Activated naive CD4-positive, alpha-beta T cell treated with anti-CD3 and anti-CD28 coated beads, Interleukin-2, amount 50 U/mL, for 72 hours (primary cell): ENCODE data around the gene ALOX5AP. TPM values are rescaled to one million over a fixed set of nuclear protein-coding genes. Genes with fewer than 3 reads are reported as not detected.

Experiments
- ATAC-seq, 2 donors: fragments of 150-1000 bp; cut with Tn5 transposase; 2 replicates each; pipeline ENCODE4 v1.10.0; 2021; ENCODE audit warnings: mild to moderate bottlenecking in 2 of 2, moderate library complexity in 2 of 2
- DNase-seq, 2 donors: peaks; one replicate each; pipeline ENCODE4 v3.0.0; 2021 to 2022; ENCODE audit warnings: low spot score in 2 of 2
- H3K27ac Mint-ChIP-seq, 2 donors: one replicate each; pipeline ENCODE4 v1.8.0; 2022; ENCODE audit warnings: mild to moderate bottlenecking in 2 of 2, mixed read lengths in 2 of 2
- H3K36me3 Mint-ChIP-seq, 2 donors: one replicate each; pipeline ENCODE4 v1.8.0; 2022; ENCODE audit warnings: mixed read lengths in 2 of 2
- H3K9me3 Mint-ChIP-seq, 2 donors: one replicate each; pipeline ENCODE4 v1.8.0; 2022; ENCODE audit warnings: mixed read lengths in 2 of 2
- total RNA-seq, 2 donors: library from RNA; stranded (reverse); gene quantifications; one replicate each; pipeline ENCODE4 v1.2.3, GENCODE V29; 2022

Gene ALOX5AP
- total RNA-seq, 2 donors from 2014 or later = 11.5 to 36.2 TPM

- ATAC-seq = peak; percentile 21 to 53
- Mint-ChIP-seq H3K27ac (peak overlapping the region; percentile 32 to 72), H3K36me3 (no peaks in the 10 kb centered on the region), H3K9me3 (no peaks in the 10 kb centered on the region)
- DNase-seq = no peak
Observed at GRCh38 chr13:30796132-30796572, 60.8 kb downstream of the ALOX5AP start.

GRCh38 chr13:30796631-30797601, 61.6 kb downstream of the ALOX5AP start:
- peak overlapping the region; percentile 29 to 72 for H3K27ac Mint-ChIP-seq
- DNase-seq = no peak
- no peaks in the 10 kb centered on the region for H3K36me3 Mint-ChIP-seq
- peak; percentile 74 to 77 for ATAC-seq
- H3K9me3 Mint-ChIP-seq = no peaks in the 10 kb centered on the region

GRCh38 chr13:30797847-30798535, 62.6 kb downstream of the ALOX5AP start:
- no peak for DNase-seq
- no peaks in the 10 kb centered on the region for H3K36me3 Mint-ChIP-seq
- peak overlapping the region in 1 of 2 donors; percentile 29 for H3K27ac Mint-ChIP-seq
- no peaks in the 10 kb centered on the region for H3K9me3 Mint-ChIP-seq
- ATAC-seq = no peak

- no peak overlapping the region for H3K27ac Mint-ChIP-seq
- ATAC-seq (no peak), DNase-seq (no peak)
- H3K36me3 Mint-ChIP-seq = no peaks in the 10 kb centered on the region
- H3K9me3 Mint-ChIP-seq = no peaks in the 10 kb centered on the region
Observed at GRCh38 chr13:30798776-30799355, 63.5 kb downstream of the ALOX5AP start.

- no peak for ATAC-seq
- no peaks in the 10 kb centered on the region for H3K9me3 Mint-ChIP-seq
- no peak overlapping the region for H3K27ac Mint-ChIP-seq
- H3K36me3 Mint-ChIP-seq = no peaks in the 10 kb centered on the region
- no peak for DNase-seq
Observed at GRCh38 chr13:30799356-30799824, 64.0 kb downstream of the ALOX5AP start.

- DNase-seq = no peak
- ATAC-seq = no peak
- Mint-ChIP-seq H3K27ac (no peak overlapping the region), H3K9me3 (no peaks in the 10 kb centered on the region), H3K36me3 (no peaks in the 10 kb centered on the region)
Observed at GRCh38 chr13:30800107-30800506, 64.8 kb downstream of the ALOX5AP start.

- Mint-ChIP-seq H3K36me3 (no peaks in the 10 kb centered on the region), H3K9me3 (no peaks in the 10 kb centered on the region), H3K27ac (no peak overlapping the region)
- ATAC-seq (peak in 1 of 2 donors; percentile 14), DNase-seq (no peak)
Observed at GRCh38 chr13:30802501-30802900, 67.2 kb downstream of the ALOX5AP start.

GRCh38 chr13:30802953-30803478, 67.7 kb downstream of the ALOX5AP start:
- DNase-seq = peak; percentile 81 to 86
- Mint-ChIP-seq H3K27ac (no peak overlapping the region), H3K9me3 (no peaks in the 10 kb centered on the region), H3K36me3 (no peaks in the 10 kb centered on the region)
- peak; percentile 98 to 100 for ATAC-seq

GRCh38 chr13:30803749-30804148, 68.4 kb downstream of the ALOX5AP start:
- H3K36me3 Mint-ChIP-seq = no peaks in the 10 kb centered on the region
- no peaks in the 10 kb centered on the region for H3K9me3 Mint-ChIP-seq
- ATAC-seq (no peak), DNase-seq (no peak)
- no peak overlapping the region for H3K27ac Mint-ChIP-seq

GRCh38 chr13:30804474-30804873, 69.1 kb downstream of the ALOX5AP start:
- Mint-ChIP-seq H3K36me3 (no peaks in the 10 kb centered on the region), H3K9me3 (no peaks in the 10 kb centered on the region), H3K27ac (no peak overlapping the region)
- no peak for ATAC-seq
- DNase-seq = no peak

GRCh38 chr13:30805132-30805537, 69.8 kb downstream of the ALOX5AP start:
- H3K9me3 Mint-ChIP-seq = no peaks in the 10 kb centered on the region
- no peak overlapping the region for H3K27ac Mint-ChIP-seq
- H3K36me3 Mint-ChIP-seq = no peaks in the 10 kb centered on the region
- ATAC-seq (no peak), DNase-seq (no peak)

- ATAC-seq (no peak), DNase-seq (no peak)
- Mint-ChIP-seq H3K27ac (no peak overlapping the region), H3K36me3 (no peaks in the 10 kb centered on the region), H3K9me3 (no peaks in the 10 kb centered on the region)
Observed at GRCh38 chr13:30805603-30806011, 70.3 kb downstream of the ALOX5AP start.

GRCh38 chr13:30806784-30807183, 71.4 kb downstream of the ALOX5AP start:
- ATAC-seq (no peak), DNase-seq (no peak)
- Mint-ChIP-seq H3K36me3 (no peaks in the 10 kb centered on the region), H3K9me3 (no peaks in the 10 kb centered on the region), H3K27ac (no peak overlapping the region)

- no peaks in the 10 kb centered on the region for H3K9me3 Mint-ChIP-seq
- no peaks in the 10 kb centered on the region for H3K36me3 Mint-ChIP-seq
- no peak overlapping the region for H3K27ac Mint-ChIP-seq
- DNase-seq = no peak
- no peak for ATAC-seq
Observed at GRCh38 chr13:30807392-30807791, 72.0 kb downstream of the ALOX5AP start.

- DNase-seq (no peak), ATAC-seq (peak; percentile 55 to 76)
- no peaks in the 10 kb centered on the region for H3K9me3 Mint-ChIP-seq
- H3K27ac Mint-ChIP-seq = no peak overlapping the region
- no peaks in the 10 kb centered on the region for H3K36me3 Mint-ChIP-seq
Observed at GRCh38 chr13:30808600-30808999, 73.3 kb downstream of the ALOX5AP start.

- DNase-seq (no peak), ATAC-seq (no peak)
- H3K36me3 Mint-ChIP-seq = no peaks in the 10 kb centered on the region
- no peak overlapping the region for H3K27ac Mint-ChIP-seq
- H3K9me3 Mint-ChIP-seq = no peaks in the 10 kb centered on the region
Observed at GRCh38 chr13:30809787-30810186, 74.4 kb downstream of the ALOX5AP start.

GRCh38 chr13:30810261-30810701, 74.9 kb downstream of the ALOX5AP start:
- H3K36me3 Mint-ChIP-seq = no peaks in the 10 kb centered on the region
- DNase-seq (no peak), ATAC-seq (no peak)
- H3K27ac Mint-ChIP-seq = no peak overlapping the region
- no peaks in the 10 kb centered on the region for H3K9me3 Mint-ChIP-seq
